Measurements from ENCODE around the gene NCOA6.

Gene NCOA6

GRCh38 chr20:34704177-34705007, 121.1 kb downstream of the NCOA6 start, which contains the start of gene TP53INP2:
Gene TP53INP2, plus strand, starts transcription at chr20:34704344. Its CDS starts 4,396 bp downstream, at chr20:34708740.
- peak; percentile 74 for DNase-seq (ENCODE audit: low read depth)

- no peak for DNase-seq (ENCODE audit: low read depth)
These were observed 121.9 kb downstream of the NCOA6 start for GRCh38 chr20:34703424-34704176.

GRCh38 chr20:34703061-34703423, 122.4 kb downstream of the NCOA6 start:
- no peak for DNase-seq (ENCODE audit: low read depth)

GRCh38 chr20:34701405-34702085, 123.9 kb downstream of the NCOA6 start:
- no peak for DNase-seq (ENCODE audit: low read depth)

- no peak for DNase-seq (ENCODE audit: low read depth)
These were observed 132.0 kb downstream of the NCOA6 start for GRCh38 chr20:34693414-34693813.

GRCh38 chr20:34691838-34692237, 133.6 kb downstream of the NCOA6 start:
- DNase-seq (ENCODE audit: low read depth): no peak

- DNase-seq (ENCODE audit: low read depth): no peak
These were observed 136.0 kb downstream of the NCOA6 start for GRCh38 chr20:34689486-34689885.

- no peak for DNase-seq (ENCODE audit: low read depth)
These were observed 141.8 kb downstream of the NCOA6 start for GRCh38 chr20:34683667-34684066.

GRCh38 chr20:34680586-34681175, 144.8 kb downstream of the NCOA6 start:
- no peak for DNase-seq (ENCODE audit: low read depth)

GRCh38 chr20:34676642-34677373, 148.6 kb downstream of the NCOA6 start, which contains the start of gene PIGU:
Gene PIGU, minus strand, starts transcription at chr20:34677092. Its CDS starts 7 bp downstream, at chr20:34677085.
- peak; percentile 95 for DNase-seq (ENCODE audit: low read depth)

- DNase-seq (ENCODE audit: low read depth): no peak
These were observed 149.3 kb downstream of the NCOA6 start for GRCh38 chr20:34675993-34676641.

GRCh38 chr20:34675561-34675960, 149.9 kb downstream of the NCOA6 start:
- DNase-seq (ENCODE audit: low read depth): no peak

GRCh38 chr20:34673412-34673811, 152.0 kb downstream of the NCOA6 start:
- DNase-seq (ENCODE audit: low read depth): no peak

- no peak for DNase-seq (ENCODE audit: low read depth)
These were observed 156.4 kb downstream of the NCOA6 start for GRCh38 chr20:34669094-34669493.
